ENCODE data around the gene RGS6.
"Not testable (repeated sequence)": the region's sequence is repeated elsewhere in the genome, so short reads cannot be mapped to it uniquely, and the experiment has no call there.

The RGS6 gene

DNA sequence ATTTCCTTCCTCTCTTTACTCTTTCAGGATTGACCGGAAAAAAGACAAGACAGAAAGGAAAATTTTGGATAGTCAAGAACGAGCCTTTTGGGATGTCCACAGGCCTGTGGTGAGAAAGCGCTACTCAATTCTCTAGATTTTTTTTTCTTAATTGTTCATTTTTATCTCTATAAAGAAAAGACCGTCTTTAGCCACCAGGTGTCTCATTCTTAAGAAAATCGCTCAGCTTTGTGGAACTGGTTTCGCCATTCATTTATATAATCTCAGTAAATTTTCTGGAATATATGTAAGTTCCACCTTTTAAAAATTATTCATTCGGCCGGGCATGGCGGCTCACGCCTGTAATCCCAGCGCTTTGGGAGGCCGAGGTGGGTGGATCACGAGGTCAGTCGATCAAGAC, 540.6 kb downstream of the RGS6 start:
- DNase-seq: no peak

DNA sequence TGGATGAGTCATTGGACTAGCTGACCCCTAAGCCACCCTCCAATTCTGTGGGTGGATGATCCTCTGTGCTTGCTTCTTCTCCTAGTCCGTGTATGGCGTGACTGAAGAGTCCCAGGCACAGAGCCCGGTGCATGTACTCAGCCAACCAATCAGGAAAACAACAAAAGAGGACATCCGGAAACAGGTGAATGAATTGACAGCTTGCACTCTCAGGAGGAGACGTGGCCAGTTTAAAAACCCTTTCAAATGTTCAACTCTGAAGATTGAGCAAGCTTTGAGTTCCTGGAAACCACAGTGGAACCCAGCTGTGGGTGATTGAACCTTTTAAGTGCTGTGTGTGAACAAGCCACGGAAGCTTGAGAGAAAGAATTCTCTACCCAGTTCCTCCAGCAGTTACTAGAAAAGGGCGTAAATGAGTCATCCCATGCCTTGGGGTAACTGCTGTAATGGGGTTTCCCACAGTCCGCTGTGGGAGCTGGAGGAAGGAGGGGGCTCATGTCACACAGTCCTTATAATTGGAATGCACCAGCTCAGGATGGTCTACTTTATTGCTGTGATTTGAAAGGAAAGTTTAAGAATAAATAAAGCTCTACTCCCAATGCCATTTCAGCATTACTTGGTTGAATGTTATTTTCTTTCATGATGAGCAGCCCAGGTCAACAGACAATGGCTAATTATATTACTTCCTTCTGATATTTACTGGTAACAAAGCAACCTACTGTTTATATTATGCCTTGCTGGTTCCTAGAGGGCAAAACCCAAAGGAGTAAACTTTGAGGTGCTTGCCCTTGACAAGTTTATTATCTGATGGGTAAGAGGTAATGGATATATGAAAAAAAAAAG, 544.6 kb downstream of the RGS6 start:
- peak; percentile 54 for DNase-seq

DNA sequence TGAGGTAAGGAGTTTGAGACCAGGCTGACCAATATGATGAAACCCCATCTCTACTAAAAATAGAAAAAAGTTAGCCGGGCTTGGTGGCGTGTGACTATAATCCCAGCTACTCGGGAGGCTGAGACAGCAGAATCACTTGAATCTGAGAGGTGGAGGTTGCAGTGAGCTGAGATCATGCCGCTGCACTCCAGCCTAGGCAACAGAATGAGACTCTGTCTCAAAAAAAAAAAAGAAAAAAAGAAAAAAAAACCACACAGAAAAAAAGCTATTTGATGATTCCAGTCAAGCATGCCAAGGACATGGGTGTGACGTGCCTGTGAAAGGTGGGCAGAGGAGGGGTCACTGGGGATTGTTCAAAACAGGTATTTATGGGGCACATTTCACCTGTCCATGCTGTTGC, 545.3 kb downstream of the RGS6 start:
- not testable (repeated sequence) for DNase-seq

DNA sequence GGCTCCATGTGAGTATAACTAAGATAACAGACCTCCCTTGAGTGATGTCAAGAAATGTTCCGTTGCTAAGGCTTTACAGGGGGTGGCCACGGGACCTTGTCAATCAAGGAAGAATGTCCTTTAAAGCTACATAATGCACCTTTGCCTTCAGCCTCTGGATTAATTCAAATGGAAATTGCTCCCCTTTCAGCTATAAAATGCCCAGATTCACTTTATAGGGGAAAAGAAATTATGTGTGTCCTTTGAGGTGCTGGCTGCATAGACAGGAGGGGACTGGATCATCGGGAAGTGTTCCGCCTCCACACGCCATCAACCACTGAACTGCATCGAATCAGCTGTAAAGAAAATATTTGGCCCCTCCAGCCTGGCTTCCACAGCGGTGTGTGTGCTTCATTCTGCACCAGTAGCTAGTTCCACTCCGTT, 546.3 kb downstream of the RGS6 start:
- no peak for DNase-seq

DNA sequence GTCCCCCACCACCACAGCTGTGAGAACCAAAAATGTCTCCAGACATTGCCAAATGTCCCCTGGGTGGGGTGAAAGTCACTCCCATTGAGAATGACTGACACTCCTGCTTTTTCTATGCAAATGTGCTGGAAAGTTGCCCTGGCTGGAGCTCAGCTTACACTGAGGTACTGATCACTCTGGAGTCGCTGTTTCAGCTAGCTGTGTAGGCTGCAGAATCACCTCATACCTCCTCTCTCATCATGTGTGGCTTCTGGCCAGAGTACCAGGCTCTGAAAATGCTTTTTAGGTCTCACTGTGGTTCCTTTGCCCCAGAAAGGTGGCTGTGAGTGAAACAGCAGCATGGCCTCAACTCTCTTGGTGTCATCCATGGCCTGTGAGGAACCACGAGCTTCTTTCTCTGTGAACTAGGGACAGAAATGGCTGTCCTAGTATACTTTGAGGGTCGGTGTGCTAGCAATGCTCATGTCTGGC, 547.3 kb downstream of the RGS6 start:
- DNase-seq: no peak

DNA sequence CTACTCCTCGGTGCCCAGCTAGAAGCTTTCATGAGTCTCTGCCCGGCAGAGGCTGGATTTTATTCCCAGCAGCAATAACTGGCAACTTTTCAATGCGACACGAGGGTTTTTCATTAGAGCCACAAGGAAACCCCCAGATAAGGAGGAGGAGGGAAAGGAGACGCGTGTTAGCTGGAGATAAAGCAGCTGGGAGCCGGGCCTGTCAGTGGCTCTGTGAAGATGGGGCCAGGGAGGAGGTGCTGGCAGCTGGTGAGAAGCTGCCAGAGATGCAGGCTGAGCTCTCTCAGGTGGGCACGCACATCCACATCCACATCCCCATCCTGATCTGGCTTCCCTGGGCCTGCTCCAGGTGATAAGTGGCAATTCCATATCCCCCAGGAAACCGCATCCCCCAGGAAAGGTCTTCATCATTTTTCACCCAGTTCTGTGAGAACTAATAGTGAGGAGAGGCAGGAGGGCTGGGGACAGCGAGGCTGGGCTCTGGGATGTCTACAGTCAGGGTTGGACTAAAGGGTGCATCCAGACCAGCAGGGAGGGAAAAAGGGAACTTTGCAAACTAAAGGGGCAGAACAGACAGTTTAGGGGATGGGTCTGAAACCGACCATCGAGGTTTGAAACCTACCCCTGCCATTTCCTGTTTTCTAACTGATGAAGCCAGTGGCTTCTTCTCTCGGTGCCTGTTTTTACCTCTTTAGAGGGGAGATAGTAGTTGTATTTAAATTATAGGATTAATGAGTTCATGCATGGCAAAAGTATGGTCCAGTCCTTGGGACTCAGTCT, 548.4 kb downstream of the RGS6 start:
- DNase-seq: no peak

DNA sequence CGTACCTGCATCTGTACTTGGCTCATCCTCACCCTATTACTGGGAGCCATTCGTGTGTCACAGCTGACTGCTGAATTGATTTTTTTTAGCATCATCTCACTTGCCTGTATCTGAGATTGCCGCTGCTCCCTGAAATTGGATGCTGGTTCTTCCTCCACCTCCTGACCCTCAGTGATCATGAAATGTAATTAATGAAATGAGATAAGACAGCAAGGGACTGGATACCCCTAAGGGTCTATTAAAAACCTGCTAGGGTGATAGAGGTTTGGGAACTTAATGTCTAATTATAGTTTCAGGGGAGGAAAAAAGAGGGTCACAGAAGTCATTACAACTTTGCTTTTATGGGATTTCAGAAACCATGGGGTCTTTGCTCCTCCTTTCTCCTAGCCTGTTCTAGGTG, 551.1 kb downstream of the RGS6 start:
- no peak for DNase-seq

DNA sequence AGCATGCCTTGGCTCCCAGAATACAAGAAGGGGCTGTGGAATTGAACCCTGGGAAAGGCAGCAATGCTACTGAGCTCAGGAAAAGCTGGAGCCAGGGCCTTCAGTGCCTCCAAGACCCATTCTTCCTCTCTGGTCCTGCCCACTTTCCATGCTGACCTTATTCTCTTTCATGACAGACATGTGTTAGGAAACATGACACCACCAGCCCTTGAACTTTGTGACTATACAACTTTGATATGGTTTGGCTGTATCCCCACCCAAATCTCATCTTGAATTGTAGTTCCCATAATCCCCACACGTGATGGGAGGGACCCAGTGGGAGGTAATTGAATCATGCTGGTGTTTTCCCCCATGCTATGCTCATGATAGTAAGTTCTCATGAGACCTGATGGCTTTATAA, 553.5 kb downstream of the RGS6 start:
- DNase-seq: no peak

DNA sequence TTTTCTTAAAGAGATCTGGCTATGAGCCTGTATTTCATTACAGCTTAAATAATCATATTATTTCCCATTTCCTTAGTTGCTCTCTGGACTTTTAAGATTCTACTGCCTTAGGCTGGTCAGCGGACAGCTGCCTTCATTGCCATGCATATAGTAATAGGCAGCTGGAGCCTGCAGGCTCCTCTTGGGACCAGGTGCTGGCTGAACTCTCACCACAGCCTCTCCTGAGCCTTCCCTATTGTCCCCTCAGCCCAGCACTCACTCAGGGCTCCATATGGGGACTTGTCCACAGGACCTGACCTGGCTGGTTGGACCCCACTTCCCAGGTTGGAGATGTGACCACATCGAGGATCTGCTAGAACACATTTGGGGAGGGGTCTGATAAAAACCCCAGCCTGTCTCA, 556.3 kb downstream of the RGS6 start:
- DNase-seq: no peak

DNA sequence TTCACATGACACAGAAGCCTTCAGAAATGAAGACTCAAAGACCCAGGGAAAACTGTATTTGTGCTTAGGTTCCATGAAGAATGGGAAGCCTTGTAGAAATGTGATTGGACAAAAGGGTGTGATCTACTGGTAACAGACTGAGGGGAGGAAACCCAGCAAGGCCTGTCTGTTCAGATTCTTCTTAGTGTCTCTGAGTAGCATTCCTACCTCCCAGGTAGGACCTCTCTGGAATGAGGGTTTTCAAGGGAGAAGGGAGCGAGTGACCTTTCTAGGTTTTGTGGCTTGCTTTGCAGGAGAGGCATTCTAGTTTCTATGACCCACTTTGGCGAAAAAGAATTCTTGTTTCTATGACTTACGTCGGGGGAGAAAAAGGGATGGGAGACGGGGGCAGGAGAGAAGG, 560.0 kb downstream of the RGS6 start:
- no peak for DNase-seq

DNA sequence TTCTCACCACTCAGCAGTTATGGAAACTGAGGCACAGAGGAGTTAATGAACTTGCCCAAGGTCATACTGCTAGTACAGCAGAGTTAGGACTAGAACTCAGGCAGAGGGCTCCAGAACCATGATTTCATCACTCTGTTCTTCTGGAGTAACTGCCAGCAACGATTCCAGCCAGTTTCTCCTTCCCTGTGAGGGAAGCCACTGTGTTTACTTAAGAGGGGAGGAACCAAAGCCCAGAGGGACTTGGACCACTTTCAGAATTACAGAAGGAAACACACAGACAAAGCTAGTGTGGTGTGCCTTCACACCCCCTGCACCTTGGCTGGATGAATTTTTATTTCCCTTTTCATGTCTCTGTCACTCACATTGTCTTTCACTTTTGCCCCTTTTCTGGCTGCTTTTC, 563.4 kb downstream of the RGS6 start:
- no peak for DNase-seq

DNA sequence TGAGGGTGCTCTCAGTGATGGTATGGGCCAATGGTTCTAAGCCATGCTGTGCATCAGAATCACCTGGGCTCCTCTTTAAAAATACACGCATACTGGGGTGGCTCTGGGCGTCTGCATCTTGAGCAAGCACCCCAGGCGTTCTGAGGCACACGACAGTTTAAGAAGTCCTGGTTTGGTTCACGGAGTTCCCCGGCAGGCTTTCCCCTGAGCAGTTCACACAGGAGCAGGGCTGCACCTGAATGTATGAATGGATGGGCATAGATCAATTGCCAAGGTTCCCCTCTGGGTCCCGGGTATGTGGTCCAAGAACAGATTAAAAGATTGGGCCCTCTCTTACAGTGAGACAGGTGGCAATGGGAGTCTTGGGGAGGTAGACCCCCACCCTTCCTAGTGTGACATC, 566.4 kb downstream of the RGS6 start:
- no peak for DNase-seq

DNA sequence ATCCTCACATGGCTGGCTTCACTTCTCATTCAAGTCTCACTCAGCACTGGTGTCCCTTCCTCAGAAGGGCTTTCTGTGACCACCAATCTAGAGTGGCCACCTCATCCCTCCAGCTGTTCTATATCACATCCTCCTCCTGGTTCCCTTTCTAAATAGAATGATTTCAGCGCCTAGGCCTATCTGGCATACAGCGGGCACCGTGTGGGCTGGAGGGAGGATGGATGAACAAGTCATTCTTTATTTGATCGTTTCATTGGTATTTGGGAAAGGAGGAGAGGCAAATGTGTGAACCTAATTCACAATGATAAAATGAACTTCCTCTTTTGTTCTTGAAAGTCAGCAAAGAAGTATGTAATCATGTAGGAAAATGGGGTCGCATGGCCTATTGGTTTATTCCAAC, 567.5 kb downstream of the RGS6 start:
- no peak for DNase-seq

DNA sequence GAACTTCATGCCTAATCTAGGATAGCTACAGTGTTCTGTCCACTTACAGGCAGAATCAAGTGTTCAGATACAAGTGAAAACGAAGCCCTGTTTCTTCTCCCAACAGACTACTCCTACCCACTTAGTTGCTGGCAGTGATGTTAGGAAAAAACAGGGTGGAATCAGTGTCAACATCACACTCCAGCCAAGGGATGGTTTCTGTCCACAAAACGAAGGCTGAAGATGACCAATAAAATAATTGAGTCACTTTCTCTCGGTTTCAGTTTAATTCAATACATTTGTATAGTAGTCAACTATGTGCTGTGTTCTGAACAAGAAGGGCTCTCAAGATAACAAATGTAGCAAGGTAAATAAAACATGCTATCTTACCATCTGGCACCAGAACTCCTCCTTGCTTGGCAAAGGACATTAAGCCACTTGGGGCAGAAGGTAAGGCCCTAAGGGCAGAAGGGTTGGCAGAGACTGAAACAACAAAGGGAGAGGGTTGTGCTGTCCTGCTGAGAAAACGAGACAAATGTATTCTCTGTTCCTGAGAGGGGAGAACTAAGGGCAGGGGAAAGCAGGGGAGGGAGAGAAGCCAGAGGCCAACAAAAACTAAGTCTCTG, 568.1 kb downstream of the RGS6 start:
- no peak for DNase-seq

DNA sequence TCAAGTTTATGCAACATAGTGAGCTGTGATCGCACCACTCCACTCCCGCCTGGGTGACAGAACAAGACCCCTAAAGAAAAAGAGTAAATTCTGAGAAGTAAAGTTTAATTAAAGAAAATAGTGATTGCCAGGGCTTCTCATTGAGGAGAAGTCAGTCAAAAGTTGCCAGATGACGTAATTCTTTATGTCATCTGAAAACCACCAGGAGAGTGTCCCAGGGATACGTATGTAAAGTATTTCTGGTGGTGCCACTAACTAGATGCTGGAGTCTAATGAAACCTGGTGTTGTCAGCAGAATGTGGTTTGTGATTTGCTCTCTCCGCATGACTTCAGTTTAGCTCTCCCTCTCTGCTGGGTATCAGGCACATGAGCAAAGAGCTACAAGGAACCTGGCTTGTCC, 569.2 kb downstream of the RGS6 start:
- no peak for DNase-seq

DNA sequence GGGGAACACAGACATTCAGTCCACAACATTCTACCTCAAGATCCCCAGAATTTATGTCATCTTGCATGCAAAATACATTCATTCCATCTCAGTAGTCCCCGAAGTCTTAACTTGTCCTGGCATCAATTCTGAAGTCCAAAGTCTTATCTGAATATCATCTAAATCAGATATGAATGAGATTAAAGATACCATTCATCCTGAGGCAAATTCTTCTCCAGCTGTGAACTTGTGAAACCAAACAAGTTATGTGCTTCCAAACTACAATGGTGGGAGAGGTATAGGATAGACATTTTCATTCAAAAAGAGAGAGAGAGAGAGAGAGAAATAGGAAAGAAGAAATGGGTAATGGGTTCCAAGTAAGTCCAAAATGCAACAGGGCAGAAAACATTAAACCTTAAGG, 571.0 kb downstream of the RGS6 start:
- no peak for DNase-seq

DNA sequence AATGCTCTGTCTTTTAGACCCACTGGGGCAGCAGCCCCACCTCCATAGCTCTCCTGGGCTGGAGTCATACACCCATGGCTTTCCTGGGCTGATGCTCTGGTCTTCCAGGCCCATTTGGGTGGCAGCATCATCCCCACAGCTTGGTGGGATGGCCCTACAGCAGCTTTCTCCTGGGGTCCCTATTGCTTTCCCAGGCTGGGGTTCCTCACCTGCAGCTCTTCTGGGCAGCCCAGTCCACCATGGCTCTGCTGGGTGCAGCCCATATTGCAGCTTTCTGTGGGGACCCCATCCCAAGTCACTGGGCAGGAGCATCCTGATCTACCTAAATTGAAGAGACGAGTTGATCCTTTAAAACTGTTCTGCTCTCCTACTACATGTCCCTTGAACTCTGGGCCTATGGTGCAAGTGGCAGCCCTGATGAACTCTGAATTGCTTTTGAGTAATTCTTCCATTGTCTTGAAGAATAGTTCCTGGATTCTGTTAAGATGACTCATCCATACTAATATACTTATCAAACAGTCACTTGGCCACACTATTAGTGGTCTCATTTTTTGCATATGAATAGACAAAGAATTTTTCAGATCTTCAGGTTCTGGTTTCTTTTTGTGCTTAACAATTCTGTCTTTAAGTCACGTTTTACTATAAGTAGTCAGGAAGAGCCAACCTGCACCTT, 571.6 kb downstream of the RGS6 start:
- no peak for DNase-seq

DNA sequence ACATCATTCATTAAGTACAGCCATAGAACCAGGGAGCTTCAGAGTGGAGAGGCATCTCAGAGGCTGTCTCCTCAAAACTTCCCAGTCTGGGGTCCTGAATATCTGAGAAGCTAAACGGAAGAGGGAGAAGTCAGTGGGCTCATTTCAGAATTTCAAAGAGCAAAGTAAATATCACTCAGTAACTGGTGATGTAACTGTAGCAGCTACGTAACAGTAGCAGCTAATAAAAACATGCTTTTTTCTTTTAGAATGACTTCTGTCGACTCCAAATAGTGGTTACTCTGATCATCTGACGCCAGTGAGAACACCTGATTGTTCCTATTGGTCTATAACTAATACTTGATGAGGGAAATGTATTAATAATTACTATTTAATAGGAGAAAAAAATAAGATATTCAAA, 578.3 kb downstream of the RGS6 start:
- no peak for DNase-seq

DNA sequence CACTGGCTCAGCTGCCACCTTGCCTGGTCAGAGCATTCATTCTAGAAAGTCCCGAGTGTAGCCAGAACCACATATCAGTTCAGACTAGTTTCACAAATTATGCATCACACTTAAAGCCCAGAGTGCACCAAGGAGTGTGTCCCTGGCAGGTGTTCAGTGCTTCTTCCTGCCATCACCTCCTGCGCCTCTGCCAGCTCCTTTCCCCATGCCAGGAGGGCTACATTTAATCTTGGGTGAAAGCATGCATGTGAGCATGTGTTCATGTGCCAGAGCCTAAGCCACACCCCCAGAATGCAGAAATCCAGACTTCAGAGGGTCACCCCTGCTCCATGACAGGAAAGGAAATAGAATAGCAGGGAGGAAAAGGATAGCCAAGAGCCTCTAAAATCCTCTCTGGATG, 580.1 kb downstream of the RGS6 start:
- no peak for DNase-seq

DNA sequence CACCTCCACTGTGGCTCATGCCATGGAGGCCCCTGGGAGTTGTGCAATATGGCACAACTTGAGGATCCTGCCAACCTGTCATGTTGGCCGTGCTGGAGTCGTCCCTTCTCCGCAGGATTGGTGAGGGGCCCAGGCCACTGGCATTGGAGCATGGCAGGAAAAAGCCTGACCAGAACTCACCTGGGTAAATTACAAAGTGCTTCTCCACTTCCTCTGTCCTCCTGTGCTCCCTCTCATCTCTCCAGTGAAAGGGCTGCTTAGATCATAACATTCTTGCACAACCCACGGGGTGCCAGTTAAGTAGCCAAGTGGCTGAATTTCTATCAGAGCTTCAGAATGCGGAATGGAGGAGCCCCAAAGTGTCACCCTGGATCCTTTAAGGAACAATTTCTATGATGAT, 580.7 kb downstream of the RGS6 start:
- no peak for DNase-seq

DNA sequence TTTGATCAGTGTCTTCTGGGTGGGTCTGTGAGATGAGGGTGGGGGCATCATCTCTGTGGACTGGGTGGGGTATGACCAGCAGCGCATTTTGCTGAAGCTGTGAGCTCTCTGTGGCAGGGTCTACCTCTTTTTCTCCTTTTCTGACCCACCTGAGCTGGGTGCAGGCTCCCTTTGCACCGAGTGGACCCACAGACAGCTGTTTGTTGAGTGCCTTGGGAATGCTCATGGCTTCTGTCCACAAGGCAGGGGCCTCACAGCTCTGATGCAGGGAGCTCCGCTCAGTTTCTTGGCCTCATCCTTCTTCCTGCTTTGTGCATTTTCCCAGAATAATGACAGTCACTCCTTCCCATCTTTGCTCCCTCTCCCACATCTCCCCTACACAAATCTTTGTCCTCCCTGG, 581.1 kb downstream of the RGS6 start:
- no peak for DNase-seq

DNA sequence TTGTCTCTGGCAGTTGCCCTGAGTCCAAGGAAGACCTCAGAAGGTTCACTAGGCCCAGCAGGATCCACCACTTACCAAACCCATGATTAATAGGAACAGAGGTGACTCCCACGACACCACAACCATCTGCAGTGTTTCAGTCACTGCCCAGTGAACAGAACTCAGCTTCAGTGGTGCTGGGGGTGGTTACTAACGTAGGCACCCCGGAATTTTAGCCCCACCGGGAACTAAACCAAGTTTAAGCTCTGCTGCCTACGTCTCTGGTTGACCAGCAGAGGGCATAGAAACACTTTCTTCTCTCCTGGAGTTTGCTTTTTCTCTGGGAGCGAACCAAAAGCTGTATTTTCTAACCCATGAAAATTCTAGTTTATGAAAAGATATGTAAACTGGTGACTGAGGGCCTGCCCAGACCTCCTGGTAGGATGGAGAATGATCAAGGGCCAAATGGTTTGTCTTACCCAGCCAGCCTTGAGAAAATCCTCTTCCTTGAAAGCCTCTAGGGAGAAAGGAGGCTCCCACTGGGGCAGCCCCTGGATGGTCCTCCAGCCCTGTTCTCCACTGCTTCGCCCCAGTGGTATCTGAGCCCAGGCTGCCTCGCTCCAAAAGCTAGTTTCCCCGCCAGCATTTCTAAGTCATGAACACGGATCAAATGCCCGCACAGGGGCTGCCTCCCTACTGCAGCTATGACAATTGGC, 581.9 kb downstream of the RGS6 start:
- DNase-seq: no peak

DNA sequence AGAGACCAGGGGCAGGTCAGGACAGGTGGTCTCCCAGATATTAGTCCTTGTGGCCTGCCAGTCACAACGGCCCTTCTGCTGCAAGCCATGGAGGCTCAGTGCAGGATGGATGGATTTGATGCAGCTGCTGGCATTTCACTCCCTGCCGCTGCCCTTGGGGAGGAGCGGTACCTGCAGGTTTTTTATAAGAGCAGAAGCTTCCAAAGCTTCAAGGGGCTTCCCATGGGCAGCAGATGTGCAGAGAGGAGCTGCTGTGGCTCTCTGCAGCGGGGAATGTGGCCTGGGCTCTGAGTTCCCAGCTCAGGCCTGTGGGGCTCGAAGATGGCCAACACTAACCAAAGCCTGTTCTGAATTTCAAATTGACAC, 582.4 kb downstream of the RGS6 start:
- DNase-seq: no peak
